Pulmonary artery endothelial cell (primary cell): Measurements from ENCODE around the gene PDE6A. TPM values are rescaled to one million over a fixed set of nuclear protein-coding genes. Genes with fewer than 3 reads are reported as not detected.
A peak's percentile ranks its signal among the peaks of the same experiment; 100 is the strongest.

ENCODE experiments used
- DNase-seq: peaks from one replicate; pipeline ENCODE4 v3.0.0-alpha.2; 2011; ENCODE audit warnings: low read depth, low spot score
- total RNA-seq: library from RNA; depleted of rRNA; stranded (reverse); fragments of >200 nt; gene quantifications from 2 replicates; pipeline ENCODE4 v1.2.3, GENCODE V29; 2014

PDE6A gene
- total RNA-seq, 1 donor from 2014 or later = not detected

- DNase-seq = no peak
Measured at GRCh38 chr5:149930749-149931574, 13.6 kb downstream of the PDE6A start.

DNA sequence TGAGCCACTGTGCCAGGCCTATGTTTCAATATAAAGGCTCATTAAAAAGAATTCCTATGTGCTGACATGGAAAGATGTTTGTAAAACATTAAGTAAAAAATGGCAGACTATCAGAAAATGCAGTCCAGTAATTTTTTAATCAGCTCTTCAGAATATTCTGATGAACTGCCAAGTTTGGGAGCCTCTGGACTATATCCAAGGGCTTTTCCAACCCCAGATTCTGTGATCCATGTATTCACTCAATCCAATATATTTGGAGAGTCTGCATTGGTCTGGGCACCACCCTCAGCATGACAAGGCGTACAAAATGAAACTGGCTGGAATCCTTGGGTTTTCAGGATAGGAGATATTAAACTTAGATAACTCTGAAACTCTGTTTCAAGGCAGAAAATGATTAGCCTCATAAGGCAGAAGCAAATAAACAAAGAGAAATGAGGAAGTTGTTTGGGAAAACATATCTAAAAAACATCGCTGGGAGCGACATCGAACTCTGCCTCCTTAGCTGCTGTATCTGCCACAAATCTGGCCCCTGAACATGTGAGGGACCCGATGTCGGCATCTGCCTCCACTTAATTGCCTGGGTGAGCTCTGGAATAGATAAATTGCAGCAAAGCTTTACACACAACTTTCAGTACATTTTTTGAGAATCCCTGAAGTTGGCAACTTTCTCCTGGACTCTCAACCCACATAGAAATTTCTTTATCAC, 14.4 kb downstream of the PDE6A start:
- DNase-seq = no peak

DNA sequence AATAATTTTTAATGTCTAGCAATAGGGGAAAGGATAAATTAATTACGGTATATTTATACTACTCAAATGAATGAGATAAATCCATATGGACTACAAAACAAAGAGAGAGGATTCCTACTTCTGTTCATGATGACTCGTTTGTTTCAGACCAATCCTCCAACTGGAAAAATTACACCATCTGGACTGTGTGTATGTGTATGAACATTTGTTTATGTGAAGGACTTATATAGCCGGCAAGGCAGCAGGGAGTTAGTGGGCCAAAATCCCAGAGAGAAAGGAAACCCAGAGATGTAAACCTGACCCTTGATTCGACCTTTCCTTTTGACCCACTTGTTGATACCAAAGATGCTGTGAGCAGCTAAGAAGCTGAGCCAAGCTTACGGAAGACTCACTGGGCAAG, 20.1 kb downstream of the PDE6A start:
- DNase-seq = no peak

DNA sequence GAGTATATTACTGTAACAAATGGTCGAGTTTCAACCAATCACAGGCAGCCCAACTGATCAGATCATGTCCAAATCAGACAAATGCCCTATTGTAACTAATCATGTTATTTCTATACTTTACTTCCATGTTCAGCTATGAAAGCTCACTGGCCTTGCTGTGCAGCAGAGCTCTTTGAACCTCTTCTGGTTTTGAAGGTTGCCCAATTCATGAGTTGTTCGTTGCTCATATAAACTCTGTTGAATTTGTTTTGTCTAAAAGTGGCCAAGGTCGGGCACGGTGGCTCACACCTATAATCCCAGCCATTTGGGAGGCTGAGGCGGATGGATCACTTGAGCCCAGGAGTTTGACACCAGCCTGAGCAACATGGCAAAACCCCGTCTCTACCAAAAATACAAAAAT, 21.6 kb downstream of the PDE6A start:
- DNase-seq = no peak

GRCh38 chr5:149921597-149921996, 23.0 kb downstream of the PDE6A start:
- DNase-seq = no peak

GRCh38 chr5:149917073-149917676, 27.4 kb downstream of the PDE6A start:
- no peak for DNase-seq

- no peak for DNase-seq
Measured at GRCh38 chr5:149916334-149917072, 28.1 kb downstream of the PDE6A start.

GRCh38 chr5:149915392-149916260, 29.0 kb downstream of the PDE6A start:
- no peak for DNase-seq

- DNase-seq = peak; percentile 13
Measured at GRCh38 chr5:149913436-149914419, 30.9 kb downstream of the PDE6A start.

DNA sequence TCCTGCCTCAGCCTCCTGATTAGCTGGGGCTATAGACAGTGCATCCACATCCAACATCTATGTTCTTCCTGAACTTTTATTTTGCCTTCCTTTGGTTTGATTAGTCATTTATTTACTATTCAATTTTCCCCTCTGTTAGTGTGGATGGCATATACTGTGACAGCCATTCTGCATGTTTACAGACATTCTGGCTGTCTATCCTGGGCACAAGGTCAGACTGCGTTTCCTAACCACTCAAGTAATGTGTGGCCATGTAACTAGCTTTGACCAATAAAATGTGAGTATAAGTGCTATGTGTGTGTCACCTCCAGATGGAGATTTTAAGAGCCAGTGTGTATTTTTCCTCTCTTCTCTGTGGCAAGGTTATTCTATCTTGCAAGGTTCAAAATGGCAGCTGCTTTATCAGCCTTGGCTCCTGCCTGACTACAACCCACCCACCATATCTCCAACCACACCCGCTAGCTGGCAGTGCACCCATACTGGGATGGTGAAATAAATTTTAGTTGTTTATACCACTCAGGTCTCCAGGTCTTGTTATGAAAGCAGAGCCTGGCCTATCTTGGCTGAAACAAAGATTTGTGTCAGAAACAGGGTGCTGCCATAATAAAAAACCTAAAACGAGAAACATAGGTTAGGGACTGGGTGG, 32.2 kb downstream of the PDE6A start:
- no peak for DNase-seq

DNA sequence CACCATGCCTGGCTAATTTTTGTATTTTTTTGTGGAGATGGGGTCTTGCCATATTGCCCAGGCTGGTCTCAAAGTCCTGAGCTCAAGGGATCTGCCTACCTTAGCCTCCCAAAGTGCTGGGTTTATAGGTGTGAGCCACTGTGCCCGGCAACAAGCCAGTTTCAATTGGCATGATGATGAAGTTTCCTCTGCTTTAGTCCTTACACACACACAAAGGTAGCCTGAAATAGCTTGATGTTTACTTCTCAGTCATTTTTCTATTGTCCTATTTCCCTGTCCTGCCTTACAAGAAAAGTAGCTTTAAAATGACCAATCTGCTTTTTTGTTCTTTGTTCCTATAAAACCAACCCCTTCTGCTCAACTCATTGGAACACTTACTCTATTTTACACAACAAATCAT, 33.6 kb downstream of the PDE6A start:
- DNase-seq = no peak

- no peak for DNase-seq
Measured at GRCh38 chr5:149907828-149908227, 36.8 kb downstream of the PDE6A start.

- no peak for DNase-seq
Measured at GRCh38 chr5:149904977-149905376, 39.6 kb downstream of the PDE6A start.

DNA sequence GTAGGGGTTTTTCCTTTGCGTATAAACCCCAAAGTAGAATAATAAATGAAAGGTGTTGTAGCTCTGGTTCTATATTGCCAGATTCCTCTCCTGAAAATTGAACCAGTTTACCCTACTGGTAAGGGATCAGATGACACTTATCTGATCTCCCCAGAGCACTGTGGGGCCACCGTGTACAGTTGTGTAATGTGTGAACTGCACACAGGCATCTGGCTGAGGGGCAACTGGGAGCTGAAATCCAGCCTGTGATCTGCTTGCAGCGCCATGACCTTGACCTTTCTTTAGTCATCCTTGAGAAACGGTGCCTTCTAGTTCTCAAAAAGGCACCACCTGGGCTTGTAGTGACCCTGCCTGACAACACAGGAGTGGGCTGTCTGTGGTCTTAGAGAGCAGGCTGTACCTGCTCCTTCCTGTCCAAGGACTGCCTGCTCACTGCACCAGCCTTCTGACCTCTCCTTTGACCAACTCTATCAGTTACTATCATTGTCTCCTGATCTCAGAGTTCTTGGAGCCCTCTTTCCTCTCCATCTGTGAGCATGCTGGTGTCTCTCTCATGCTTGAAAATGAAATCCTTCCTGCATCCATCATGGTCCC, 40.2 kb downstream of the PDE6A start:
- DNase-seq = no peak

DNA sequence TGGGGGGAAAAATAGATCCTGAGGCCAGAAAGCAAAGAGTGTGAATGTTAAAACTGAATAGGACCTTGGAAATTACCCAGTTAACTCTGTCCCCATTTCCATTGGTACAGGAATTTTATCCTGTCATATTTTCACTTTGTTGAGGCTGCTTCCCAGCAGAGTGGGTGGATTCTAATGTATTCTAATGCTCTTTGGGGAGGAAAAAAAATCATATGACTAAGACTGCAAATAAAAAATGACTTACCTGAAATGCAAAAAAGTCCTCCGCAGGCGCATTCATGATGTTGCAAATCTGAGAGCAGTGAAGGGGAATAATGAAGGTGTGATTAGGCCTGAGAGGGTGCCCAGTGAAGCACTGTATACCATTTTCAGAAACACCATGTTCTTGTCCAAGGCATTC, 41.2 kb downstream of the PDE6A start:
- no peak for DNase-seq

- no peak for DNase-seq
Measured at GRCh38 chr5:149902177-149902576, 42.4 kb downstream of the PDE6A start.

- no peak for DNase-seq
Measured at GRCh38 chr5:149901511-149901910, 43.1 kb downstream of the PDE6A start.

DNA sequence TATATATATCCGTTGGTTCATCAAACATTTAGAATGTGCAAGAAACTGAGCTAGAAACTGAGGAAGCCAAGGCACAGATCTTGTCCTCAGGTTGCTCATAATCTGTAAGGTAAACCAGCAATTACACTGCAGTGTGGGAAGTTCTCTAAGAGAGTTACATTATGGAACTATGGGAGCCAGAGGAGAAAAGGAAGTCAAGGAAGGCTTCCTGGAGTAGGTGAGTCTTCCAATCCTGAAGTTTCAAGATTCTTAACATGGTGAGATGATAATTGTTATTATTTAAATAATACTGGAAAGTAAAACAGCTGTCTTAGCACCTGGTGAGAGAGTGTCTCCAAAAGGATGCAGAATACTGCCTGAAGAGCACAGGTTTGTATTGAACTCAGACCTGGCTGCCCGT, 44.2 kb downstream of the PDE6A start:
- no peak for DNase-seq

DNA sequence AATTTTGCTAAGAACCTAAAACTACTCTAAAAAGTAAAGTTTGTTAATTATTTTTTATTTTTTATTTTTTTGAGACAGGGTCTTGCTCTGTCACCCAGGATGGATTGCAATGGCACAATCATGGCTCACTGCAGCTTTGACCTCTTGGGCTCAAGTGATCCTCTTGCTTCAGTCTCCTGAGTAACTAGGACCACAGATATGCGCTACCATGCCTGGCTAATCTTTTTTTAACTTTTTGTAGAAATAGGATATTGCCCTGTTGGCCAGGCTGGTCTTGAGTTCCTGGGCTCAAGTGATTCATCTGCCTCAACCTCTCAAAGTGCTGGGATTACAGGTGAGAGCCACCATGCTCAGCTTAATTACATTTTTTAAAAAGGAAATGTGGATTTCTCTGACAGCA, 45.8 kb downstream of the PDE6A start:
- DNase-seq = no peak
